Peyer's patch (tissue), 4 donors: ENCODE measurements around the gene OASL.

ENCODE experiments used
- POLR2A ChIP-seq, 2 donors: fragments of 450-650 bp; IDR thresholded peaks; one replicate each; pipeline ENCODE4 v1.5.1; 2017; ENCODE audit warnings: antibody characterized with exemption in 2 of 2, mild to moderate bottlenecking in 2 of 2, moderate library complexity in 2 of 2
- TF ChIP-seq, protein P1 (sequence below), 6 experiments: fragments of 450-650 bp in 4 of 6; fragments of 200-600 bp in 2 of 6; sonication (generic) in 1 of 6; IDR thresholded peaks; one replicate each; pipeline ENCODE4 v1.5.1; 2017 to 2019; ENCODE audit warnings: antibody characterized with exemption in 6 of 6, mild to moderate bottlenecking in 3 of 6, moderate library complexity in 1 of 6

DNA sequence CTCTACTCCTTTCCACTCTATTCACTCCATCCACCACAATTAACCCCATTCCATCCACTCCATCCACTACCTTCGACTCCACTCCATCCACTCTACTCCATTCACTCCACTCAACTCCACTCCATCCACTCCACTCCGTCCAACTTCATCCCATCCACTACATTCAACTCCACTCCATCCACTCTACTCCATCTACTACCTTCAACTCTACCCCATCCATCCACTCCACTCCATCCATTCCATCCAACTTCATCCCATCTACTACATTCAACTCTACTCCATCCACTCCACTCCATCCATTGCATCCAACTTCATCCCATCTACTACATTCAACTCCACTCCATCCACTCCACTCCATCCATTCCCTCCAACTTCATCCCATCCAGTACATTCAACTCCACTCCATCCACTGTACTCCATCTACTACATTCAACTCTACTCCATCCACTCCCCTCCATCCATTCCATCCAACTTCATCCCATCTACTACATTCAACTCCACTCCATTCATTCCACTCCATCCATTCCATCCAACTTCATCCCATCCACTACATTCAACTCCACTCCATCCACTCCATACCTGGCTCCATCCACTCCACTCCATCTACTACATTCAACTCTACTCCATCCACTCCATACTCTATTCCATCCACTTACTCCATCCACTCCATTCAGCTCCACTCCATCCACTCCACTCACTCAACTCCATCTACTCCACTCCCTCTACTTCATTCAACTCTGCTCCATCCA is 44.3 kb downstream of the OASL start:
- TF ChIP-seq, protein P1, sequence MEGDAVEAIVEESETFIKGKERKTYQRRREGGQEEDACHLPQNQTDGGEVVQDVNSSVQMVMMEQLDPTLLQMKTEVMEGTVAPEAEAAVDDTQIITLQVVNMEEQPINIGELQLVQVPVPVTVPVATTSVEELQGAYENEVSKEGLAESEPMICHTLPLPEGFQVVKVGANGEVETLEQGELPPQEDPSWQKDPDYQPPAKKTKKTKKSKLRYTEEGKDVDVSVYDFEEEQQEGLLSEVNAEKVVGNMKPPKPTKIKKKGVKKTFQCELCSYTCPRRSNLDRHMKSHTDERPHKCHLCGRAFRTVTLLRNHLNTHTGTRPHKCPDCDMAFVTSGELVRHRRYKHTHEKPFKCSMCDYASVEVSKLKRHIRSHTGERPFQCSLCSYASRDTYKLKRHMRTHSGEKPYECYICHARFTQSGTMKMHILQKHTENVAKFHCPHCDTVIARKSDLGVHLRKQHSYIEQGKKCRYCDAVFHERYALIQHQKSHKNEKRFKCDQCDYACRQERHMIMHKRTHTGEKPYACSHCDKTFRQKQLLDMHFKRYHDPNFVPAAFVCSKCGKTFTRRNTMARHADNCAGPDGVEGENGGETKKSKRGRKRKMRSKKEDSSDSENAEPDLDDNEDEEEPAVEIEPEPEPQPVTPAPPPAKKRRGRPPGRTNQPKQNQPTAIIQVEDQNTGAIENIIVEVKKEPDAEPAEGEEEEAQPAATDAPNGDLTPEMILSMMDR (IDR thresholded peaks at IDR 0.05), result no peak
- no peak for TF ChIP-seq POLR2A (IDR thresholded peaks at IDR 0.05)
